ENCODE data around the gene RNF215. TPM values are rescaled to one million over a fixed set of nuclear protein-coding genes. Genes with fewer than 3 reads are reported as not detected.

Gene RNF215
- total RNA-seq, 1 donor from 2014 or later = 43.1 TPM

DNA sequence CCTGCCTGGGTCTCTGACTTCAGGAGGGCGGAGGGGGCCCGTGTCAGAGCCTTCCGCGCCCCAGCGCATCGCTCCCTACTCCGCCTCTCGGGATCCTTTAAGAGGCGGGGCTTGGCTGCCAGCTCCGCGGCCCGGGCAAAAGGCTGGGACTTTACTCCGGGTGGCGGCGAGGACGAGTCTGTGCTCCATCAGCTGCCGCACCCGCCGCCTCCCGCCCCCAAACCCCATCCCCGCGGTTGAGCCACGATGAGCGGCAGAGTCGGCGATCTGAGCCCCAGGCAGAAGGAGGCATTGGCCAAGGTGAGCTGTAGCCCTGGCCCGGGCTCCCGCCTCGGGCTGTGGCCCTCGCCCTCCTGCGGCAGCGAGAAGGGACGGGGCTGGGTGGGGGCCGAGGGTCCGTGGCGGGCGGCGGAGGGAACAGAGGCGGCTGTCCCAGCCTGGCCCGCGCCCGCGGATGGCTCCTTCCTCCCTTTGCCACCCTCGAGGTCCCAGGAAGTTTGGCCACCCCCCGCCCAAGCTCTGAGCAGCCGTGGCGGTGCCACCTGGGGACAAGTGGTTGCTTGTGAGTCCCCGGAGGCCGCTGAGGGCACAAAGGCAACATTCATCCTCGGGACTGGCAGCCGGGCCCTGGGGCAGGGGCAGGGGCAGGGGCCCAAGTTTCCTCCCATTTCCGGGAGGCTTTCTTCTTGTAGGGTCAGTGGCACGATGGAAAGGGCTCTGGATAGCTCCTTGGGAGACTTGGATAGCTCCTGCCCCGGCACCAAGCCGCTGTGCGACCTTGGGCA, 9.9 kb upstream of the RNF215 start, which contains the start of gene SEC14L2:
Gene SEC14L2, plus strand, starts transcription at position 148 of the 785 bp plus-strand sequence. Its CDS starts 99 bp downstream, at position 247.
- H3K27me3 Mint-ChIP-seq (ENCODE audit: unreplicated experiment) = peaks cover 15% of the 10 kb centered on the region
- DNase-seq = peak; percentile 53
- peaks cover 1% of the 10 kb centered on the region for H3K9me3 Mint-ChIP-seq (ENCODE audit: unreplicated experiment)
- TF ChIP-seq, protein P1, sequence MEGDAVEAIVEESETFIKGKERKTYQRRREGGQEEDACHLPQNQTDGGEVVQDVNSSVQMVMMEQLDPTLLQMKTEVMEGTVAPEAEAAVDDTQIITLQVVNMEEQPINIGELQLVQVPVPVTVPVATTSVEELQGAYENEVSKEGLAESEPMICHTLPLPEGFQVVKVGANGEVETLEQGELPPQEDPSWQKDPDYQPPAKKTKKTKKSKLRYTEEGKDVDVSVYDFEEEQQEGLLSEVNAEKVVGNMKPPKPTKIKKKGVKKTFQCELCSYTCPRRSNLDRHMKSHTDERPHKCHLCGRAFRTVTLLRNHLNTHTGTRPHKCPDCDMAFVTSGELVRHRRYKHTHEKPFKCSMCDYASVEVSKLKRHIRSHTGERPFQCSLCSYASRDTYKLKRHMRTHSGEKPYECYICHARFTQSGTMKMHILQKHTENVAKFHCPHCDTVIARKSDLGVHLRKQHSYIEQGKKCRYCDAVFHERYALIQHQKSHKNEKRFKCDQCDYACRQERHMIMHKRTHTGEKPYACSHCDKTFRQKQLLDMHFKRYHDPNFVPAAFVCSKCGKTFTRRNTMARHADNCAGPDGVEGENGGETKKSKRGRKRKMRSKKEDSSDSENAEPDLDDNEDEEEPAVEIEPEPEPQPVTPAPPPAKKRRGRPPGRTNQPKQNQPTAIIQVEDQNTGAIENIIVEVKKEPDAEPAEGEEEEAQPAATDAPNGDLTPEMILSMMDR (IDR thresholded peaks at IDR 0.05; ENCODE audit: partially characterized antibody, unreplicated experiment) = no peak
- H3K36me3 Mint-ChIP-seq (ENCODE audit: unreplicated experiment) = no peaks in the 10 kb centered on the region
- H3K27ac Mint-ChIP-seq (ENCODE audit: unreplicated experiment) = no peak within 1 kb of the TSS
- H3K4me3 Mint-ChIP-seq (ENCODE audit: unreplicated experiment) = peak within 1 kb of the TSS; percentile 84
- H3K4me1 Mint-ChIP-seq (ENCODE audit: low read depth, unreplicated experiment) = no peaks in the 10 kb centered on the region

DNA sequence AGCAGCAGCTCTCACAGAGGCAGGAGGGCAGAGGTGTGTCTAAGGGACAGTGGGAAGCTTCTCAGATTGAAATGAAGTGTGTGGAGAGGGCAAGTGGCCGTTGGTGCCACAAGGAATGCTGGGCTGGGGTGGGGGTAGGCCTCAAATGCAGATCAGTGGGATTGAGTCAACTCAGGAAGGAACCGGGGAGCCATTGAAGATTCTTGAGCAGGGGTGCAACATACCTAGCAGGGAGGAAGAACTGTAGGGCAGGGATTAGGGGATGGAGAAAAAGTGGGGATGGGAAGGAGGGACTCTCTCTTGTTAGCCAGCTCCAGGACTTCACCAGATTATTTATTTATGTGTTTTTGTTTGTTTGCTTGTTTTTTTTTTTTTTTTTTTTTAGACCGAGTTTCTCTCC, 6.7 kb upstream of the RNF215 start:
- Mint-ChIP-seq H3K36me3 (ENCODE audit: unreplicated experiment) (peaks cover 6% of the 10 kb centered on the region), H3K4me1 (ENCODE audit: low read depth, unreplicated experiment) (no peaks in the 10 kb centered on the region), H3K9me3 (ENCODE audit: unreplicated experiment) (peaks cover 8% of the 10 kb centered on the region), H3K27ac (ENCODE audit: unreplicated experiment) (no peak overlapping the region), H3K4me3 (ENCODE audit: unreplicated experiment) (no peak overlapping the region), H3K27me3 (ENCODE audit: unreplicated experiment) (peaks cover 20% of the 10 kb centered on the region)
- TF ChIP-seq, protein P1 (IDR thresholded peaks at IDR 0.05; ENCODE audit: partially characterized antibody, unreplicated experiment) = no peak
- no peak for DNase-seq

DNA sequence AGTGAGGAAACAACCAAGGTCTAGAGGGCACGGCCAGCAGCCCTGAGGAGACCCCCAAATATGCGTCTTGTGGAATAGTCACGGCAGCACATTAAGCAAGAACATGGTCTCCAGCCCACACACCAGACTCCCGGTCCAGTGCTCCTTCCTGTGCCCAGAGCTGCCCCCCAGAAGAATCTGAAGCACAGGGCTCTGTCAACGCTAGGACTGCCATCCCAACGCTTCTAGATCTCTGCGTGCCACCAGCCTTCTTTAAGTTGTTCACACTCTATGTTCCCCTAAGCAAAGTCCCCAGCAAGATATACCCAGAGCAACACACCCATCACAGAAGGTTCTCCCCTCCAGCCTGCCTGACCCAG, 6.1 kb upstream of the RNF215 start:
- peaks cover 8% of the 10 kb centered on the region for H3K9me3 Mint-ChIP-seq (ENCODE audit: unreplicated experiment)
- H3K27me3 Mint-ChIP-seq (ENCODE audit: unreplicated experiment) = peaks cover 18% of the 10 kb centered on the region
- no peak for DNase-seq
- H3K4me3 Mint-ChIP-seq (ENCODE audit: unreplicated experiment) = no peak overlapping the region
- no peak overlapping the region for H3K27ac Mint-ChIP-seq (ENCODE audit: unreplicated experiment)
- no peaks in the 10 kb centered on the region for H3K4me1 Mint-ChIP-seq (ENCODE audit: low read depth, unreplicated experiment)
- TF ChIP-seq, protein P1 (IDR thresholded peaks at IDR 0.05; ENCODE audit: partially characterized antibody, unreplicated experiment) = no peak
- peaks cover 6% of the 10 kb centered on the region for H3K36me3 Mint-ChIP-seq (ENCODE audit: unreplicated experiment)

DNA sequence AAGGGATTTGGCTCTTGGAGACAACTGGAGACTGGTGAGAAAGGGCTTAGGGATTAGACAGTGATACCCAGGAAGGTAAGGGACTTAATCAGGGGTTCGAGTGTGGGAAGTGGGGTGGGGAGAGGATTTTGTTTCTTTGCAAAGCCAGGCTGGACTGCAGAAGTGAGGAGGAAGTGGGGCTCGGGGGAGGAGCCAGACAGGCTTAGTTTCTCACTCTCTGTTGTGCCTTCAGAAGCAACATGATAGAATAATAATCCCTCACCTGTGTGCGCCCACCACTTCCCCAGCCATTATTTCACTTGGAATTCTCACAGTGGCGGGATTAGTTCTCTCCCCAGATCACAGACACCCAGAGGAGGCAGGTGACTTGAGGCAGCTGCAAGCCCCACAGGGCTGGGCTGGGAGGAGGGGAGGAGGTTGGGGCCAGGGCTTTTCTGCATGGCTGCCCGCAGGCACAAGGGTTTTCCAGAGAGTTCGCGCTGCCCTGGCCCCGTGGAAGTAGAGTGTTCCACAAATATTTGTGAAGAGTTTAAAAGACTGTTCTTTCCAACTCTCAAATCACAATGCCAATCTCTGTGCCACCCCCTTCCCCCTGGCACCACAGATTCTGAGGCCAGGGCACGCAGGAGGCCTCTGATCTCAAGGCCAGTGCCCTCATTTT, 5.6 kb upstream of the RNF215 start:
- Mint-ChIP-seq H3K36me3 (ENCODE audit: unreplicated experiment) (peaks cover 6% of the 10 kb centered on the region), H3K27me3 (ENCODE audit: unreplicated experiment) (peaks cover 13% of the 10 kb centered on the region), H3K27ac (ENCODE audit: unreplicated experiment) (no peak overlapping the region), H3K4me1 (ENCODE audit: low read depth, unreplicated experiment) (no peaks in the 10 kb centered on the region), H3K4me3 (ENCODE audit: unreplicated experiment) (no peak overlapping the region), H3K9me3 (ENCODE audit: unreplicated experiment) (peaks cover 8% of the 10 kb centered on the region)
- DNase-seq = no peak
- TF ChIP-seq, protein P1 (IDR thresholded peaks at IDR 0.05; ENCODE audit: partially characterized antibody, unreplicated experiment) = no peak
